ENCODE measurements around the gene STMN1.

The STMN1 gene

DNA sequence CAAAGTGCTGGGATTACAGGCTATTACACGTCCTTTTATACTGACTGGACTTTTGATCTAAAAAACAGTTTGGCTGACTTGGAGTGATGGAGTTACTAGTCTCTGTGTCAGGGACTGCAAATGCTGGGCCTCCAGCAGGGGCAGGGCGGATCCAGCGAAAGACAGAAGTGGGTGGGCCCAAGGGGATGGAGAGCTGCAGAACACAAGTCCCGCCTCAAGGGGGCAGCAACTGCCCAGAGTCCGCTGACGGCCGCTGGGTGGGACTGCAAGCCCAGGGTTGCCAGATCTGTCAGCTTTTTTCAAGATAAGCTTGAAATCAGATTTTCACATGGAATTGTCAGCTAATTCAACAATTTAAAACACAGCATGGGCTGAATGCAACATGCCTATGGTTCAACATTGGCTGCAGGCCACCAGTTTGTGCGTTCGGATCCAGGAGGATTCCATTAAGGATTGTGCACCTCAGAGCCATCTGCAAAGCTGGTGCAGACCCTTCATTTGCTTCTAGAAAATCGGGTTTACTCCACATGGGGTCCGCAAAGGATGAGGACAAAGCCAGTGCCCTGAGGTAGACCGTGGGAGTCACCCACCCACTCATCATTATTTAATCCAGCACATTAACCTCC is 10.7 kb downstream of the STMN1 start:
- DNase-seq (ENCODE audit: low read depth) = peak; percentile 81

DNA sequence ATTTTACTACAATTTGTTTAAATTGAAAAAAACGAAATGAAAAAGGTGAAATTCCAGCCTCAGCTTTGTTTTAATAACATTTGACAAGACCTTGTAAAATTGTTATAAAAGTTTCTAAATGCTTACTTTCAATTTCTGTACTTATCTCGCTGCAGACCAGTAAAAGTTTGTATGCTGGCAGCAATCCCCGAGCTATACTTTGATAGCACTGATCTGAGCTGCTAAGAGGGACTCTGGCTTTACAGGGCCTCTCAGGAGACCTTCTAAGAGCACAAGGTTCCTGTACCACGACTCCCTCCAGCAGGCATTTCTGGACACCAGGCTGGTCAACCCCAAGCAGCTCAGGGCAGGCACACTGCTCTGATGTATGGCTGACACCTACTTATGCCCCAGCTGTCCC is 13.1 kb downstream of the STMN1 start:
- no peak for DNase-seq (ENCODE audit: low read depth)

DNA sequence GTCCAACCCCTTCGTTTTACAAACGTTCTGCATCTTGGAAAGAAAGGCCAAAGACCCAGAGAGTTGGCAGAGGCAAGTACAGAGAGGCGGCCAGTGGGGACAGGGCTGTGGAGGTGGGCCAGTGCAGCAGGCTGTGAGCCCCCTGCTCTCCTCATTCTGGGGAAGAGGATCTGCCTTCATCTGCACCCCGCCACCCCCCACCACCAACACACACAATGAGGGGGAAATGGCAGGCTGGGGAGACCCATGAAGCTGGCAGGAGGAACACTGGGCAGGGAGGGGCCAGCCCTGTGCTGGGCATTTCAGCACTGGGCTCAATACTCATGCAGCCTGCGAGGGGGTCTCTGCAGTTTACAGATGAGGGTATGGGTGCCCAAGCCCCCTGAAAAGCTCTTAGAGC is 14.6 kb downstream of the STMN1 start:
- no peak for DNase-seq (ENCODE audit: low read depth)

DNA sequence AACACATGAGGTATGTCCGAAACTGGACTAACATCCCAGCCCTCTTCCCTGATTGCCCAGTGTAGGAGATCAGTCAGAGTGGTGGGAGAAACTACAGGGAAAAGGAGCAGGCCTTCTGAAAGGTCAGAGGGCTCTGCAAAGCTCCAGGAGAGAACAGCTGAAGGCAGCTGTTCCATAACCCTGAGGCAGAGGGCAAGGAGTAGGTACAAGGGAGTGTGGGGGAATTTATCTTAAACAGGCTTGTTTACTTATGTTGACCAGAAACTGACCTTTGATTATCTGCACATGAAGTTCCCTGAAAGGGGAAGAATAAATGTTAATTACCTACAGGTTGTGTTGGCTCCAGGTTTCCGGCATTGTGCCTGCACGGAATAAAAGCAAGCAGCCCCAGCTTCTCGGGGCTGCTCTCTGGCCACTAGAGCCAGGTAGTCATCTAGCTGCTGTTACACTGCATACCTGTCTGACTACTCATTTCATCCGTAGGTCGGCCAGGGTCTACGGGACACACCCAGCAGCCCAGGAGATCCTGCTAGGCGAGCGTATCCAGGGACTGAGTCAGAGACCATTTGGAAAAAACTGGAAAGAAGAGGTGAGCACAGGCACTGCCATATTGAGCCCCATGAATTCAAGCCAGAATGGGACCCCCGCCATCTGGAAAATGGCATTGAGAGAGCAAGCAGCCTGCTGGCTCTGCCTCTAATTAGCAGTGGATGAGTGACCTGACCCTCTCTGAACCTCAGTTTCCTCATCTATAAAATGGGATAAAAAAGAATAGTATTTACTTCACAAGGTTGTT is 15.8 kb downstream of the STMN1 start:
- no peak for DNase-seq (ENCODE audit: low read depth)

DNA sequence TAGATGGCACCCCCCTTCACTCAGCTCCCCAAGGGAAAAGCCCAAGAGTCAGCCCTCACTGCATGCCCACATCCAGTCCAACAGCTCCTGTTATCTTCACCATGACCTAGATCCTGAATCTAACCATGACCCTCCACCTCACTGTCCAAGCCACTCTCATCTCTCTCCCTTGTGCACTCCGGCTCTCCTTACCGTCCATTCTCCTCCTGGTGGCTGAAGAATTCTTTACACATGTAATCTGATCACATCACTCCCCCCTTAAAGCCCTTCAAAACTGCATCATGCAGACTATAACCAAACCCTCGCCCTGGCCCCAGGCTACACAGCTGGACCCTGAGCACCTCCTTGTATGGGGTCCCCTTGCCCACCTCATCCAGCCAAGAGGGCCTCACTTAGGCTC is 16.7 kb downstream of the STMN1 start:
- DNase-seq (ENCODE audit: low read depth) = no peak

DNA sequence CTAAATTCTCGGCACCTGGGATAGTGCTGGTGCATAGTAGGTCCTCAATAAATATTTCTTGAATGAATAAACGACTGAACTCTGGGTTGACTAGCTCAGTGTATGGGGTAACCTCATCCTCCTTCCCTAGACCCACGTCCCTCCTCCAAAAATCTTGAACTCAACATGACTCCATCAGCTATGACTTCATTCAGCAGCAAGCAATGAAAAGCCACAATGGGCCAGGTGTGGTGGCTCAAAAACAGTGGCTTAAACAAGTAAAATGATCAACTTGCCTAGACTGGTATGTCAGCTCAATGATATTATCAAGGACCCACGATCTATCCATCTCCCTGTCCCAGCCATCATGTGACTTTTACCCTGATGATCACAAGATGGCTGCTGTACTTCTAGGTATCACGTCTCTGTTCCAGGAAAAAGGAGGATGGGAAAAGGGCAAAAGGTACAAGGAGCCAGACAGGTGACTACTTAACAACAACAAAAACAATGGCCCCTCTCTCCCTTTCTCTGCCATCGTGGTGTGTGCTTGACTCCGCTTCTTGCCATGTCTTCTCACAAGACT is 17.7 kb downstream of the STMN1 start:
- no peak for DNase-seq (ENCODE audit: low read depth)

DNA sequence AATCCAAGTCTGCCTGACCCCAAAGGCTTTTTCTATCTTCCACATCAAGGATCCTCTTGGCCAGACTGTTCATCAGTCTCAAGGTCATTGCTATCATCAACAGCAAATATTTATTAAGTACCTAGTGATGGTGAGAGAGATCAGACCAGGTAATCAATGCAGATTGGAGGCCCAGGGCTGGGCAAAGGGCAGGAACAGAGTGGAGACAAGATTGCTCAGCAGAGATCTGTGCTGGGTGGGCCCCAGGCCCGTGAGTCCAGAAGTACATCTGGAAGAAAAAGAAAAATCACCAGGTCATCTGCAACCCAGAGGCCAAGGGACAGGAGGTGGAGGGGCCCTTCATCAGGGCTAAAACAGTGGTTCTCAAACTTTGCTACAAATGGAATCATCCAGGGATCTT is 20.6 kb downstream of the STMN1 start:
- no peak for DNase-seq (ENCODE audit: low read depth)

DNA sequence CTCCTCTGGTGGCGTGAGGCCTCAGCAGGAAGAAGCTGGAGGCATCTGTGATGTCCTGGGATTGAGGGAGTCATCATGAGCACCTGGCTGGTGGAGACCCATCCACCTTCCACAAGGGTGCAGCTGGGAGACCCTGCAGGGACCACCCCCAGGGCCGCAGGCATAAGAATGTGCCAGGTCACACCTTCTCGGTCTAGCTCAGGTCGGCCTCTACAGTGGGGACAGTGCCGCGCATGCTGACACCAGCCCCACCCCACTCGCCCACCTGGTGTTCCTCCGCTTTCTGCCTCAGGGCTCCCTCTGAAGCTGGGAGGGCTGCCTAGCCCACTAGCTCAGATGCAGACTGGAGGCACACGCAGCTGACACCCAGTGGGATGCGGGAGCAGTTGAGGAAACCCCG is 25.0 kb downstream of the STMN1 start:
- DNase-seq (ENCODE audit: low read depth) = no peak

DNA sequence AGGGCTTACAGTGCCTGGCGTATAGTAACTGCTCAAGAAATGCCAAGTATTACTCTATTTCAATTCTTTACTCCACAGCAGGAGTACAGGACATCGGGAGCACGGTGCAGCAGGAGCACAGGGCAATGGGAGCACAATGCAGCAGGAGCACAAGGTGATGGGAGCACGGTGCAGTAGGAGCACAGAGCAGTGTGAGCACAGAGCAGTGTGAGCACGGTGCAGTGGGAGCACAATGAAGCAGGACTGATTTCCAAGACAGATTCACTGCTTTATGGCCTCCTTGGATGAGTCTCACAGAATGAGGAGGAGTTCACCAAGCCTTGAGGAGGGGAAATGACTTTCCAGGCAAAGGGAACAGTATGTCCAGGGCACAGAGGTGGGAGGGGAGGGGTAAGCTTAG is 25.7 kb downstream of the STMN1 start:
- DNase-seq (ENCODE audit: low read depth) = no peak

DNA sequence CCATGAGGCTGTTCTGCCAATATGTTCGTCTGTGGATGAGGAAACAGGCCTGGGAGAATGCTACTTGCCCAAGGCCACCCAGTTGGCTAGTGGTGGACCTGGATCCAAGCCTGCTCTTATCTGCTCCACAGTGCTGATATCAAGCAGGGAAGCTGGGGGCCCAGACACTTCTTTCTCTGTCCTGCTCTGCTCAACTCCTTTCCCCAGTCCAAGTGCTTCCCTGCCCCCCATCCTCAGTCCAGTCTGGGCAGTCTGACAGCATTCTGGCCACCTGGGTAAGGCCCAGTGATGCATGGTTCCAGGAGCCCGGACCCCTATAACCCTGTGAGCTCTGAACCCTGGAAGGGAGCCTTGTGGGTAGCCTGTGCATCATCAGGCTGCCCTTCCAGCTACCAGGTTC is 26.5 kb downstream of the STMN1 start:
- DNase-seq (ENCODE audit: low read depth) = no peak

DNA sequence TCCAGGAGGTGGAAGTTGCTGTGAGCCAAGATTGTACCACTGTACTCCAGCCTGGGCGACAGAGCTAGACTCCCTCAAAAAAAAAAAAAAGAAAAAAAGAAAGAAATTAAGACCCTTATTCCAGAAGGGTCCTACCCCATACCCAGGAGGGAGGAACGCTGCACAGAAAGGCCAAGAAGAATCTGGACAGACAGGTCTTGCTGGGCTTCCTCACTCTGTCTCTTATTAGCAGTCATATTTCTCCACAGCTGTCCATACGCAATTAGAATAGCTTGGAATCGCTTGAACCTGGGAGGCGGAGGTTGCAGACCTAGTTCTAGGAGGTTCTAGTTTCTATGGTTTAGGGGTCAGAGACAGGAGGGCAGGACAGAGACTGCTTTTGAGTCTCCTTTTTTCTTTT is 27.5 kb downstream of the STMN1 start:
- no peak for DNase-seq (ENCODE audit: low read depth)

DNA sequence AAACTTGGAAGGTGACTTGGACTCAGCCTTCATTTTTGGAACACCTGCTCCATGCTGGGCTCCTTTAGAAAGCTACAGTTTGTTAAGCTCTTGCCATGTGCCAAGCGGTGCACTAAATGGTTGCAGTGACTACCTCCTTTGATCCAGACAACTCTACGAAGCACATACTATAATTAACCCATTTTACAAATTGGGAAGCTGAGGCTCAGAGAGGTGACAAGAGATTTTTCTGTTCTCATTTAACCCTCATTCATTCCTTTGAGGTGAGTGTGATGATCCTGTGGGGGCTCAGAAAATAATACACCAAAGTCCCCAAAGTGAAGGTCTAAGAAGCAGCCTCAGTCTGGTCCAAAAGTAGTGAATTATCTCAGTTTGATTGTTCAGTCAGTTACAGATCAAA is 29.1 kb downstream of the STMN1 start:
- no peak for DNase-seq (ENCODE audit: low read depth)

DNA sequence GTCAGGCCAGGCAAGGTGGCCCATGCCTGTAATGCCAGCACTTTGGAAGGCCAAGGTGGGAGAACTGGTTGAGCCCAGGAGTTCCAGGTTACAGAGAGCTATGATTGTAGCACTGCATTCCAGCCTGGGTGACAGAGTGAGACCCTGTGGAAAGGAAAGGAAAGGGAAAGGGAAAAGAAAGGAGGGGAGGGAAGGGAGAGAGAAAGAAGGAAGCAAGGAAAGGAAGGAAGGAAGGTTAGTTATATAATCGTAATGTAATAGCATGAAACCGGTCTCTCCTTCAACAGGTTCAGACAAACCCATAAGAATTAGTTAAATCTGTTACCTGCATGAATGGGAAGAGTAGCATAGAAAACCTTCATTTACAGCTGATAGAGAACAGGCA is 29.5 kb downstream of the STMN1 start:
- no peak for DNase-seq (ENCODE audit: low read depth)

DNA sequence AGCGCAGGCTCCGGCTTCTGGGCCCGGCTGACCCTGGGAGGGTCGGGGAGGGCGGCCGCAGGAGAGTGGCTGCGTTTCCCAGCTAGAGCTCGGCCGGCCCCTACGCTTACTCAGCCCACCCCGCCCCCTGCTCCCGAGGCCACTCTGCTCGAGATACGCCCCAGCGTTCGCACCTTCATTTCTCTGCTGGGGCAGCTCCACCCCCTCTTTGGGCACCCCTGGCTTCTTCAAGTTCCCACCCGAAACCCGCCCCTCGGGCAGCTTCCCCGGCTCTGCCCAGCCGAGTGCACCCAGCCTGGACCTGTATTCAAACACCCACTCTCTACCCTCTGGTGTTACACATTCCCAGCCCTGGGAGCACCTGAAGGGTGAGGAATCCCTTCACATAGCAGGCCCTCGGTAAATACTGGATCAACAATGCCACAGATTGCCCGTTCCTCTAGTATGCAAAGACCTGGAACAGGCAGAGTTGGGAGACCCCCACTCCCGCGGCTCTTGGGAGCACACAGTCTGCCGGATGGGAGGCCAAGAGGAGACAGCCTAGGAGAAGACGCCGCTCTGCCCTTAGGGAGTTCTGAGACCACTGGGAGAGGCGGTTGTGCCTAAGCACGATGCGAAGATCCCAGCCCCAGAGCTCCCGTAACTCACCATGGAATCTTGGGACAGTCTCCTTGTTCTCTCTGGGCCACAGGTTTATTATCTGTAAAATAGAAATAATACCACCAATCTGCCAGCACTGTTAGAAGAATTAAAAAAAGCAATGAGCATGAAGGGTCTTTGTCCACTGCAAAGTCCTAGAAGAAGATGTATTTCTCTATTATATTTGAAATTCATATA is 30.1 kb downstream of the STMN1 start:
- no peak for DNase-seq (ENCODE audit: low read depth)

DNA sequence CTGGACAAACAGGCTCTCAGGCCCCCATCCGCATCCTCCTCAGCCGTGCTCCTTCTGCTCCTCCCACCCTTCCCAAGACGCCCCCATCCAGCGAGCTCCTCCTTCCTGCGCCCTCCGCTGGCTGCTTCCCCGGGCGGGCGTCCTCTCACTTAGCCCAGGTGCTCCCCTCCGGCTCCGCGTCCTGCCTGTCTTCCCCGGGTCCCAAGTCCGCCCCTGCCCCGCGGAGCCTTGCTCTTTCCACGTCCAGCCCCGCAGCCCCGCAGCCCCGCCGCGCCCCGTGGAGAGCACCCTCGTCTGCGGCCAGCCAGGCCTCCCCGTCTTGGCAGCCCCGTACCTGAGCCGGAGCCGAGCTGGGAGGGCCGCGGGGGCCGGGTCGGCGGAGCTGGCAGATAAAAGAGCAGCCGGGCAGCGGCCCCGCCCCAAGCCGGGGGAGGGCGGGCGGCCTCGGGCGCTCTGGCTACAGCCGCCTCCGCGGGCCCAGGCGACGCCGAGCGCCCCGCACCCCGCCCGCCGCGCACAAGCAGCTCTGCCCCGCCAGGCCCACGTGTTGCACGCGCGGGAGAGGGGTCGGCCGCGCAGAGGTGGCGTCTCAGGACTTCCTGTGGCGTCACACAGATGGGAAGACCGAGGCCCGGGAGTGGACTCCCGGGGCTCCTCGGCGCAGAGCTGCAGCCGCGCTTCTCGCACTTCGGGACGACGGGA is 30.9 kb downstream of the STMN1 start, which contains the start of gene PAQR7:
Gene PAQR7, minus strand, starts transcription at position 555 of the 702 bp plus-strand sequence. CDS start 11,869 bp downstream, outside the sequence.
- DNase-seq (ENCODE audit: low read depth) = peak; percentile 34

DNA sequence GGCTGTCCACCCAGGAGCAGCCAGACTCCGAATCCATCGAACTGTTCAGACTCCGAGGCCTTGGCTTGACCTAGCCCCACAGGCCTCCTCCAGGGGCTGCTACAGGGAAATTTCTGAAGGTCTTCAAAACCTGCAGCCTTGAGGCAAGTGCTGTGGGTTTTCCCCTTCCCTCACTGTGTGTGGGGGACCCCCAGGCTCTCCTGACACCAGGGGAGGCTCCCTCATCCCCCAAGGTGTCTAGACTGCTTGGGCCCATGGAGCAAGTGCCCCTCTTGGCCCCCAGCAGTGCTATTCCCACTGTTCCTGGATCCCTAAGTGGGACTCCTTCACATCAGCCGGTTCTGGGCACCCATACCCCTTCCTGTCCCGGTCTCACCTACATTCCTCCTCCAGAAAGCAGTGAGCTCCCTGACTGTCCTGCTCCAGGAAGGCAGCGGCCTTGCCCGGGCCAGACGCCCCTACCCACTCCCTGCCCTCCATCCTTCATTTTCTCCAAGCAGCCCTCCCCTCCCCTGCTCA is 31.5 kb downstream of the STMN1 start:
- DNase-seq (ENCODE audit: low read depth) = no peak

DNA sequence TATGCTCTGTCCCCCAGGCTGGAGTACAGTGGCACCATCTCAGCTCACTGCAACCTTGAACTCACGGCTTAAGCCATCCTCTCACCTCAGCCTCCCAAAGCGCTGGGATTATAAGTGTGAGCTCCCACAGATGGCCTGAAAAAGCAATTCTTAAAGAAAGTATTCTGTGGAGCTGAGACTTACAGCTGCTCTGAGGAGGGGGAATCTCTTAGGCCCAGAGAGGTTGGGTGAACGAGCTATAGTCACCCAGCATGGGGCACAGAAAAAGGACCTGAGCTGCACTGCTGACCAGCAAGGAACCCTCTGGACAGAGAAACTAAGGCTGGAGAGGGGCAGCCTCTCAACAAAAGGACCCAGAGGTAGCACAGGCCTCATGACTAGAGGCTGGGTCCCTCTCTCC is 32.0 kb downstream of the STMN1 start:
- no peak for DNase-seq (ENCODE audit: low read depth)

DNA sequence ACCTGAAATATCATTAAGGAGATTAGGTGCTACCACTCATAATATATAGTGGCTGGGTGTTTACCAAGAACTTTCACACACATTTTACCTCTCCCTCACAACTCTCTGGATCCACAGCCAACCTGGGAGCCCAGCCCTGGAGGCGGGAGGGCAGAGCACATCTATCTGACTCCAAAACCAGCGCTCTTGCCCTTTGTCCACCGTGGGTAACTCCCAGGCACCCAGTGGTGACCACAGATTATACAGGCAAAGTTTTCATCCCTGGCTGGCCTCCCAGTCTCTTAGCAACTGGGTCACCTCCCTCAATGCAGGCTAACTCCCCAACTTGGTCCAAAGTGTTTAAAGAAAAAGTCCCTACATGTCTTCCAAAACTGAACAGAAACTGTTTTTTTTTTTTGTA is 33.1 kb downstream of the STMN1 start:
- no peak for DNase-seq (ENCODE audit: low read depth)

DNA sequence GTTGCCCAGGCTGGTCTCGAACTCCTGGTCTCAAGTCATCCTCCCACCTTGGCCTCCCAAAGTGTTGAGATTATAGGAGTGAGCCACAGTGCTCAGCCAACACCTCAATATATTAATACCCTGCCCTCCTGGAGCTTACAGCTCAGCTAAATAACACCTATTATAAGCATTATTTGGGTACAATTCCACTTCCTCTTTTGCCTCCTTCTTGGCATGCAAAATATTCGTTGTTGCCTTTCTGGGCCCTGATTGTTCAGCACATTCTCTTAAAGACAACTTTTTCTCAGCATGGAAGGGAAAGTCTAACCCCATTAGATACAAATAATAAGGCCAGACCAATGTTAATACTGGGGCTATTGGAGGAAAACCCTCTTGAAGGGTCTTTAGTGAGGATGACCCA is 33.5 kb downstream of the STMN1 start:
- no peak for DNase-seq (ENCODE audit: low read depth)

DNA sequence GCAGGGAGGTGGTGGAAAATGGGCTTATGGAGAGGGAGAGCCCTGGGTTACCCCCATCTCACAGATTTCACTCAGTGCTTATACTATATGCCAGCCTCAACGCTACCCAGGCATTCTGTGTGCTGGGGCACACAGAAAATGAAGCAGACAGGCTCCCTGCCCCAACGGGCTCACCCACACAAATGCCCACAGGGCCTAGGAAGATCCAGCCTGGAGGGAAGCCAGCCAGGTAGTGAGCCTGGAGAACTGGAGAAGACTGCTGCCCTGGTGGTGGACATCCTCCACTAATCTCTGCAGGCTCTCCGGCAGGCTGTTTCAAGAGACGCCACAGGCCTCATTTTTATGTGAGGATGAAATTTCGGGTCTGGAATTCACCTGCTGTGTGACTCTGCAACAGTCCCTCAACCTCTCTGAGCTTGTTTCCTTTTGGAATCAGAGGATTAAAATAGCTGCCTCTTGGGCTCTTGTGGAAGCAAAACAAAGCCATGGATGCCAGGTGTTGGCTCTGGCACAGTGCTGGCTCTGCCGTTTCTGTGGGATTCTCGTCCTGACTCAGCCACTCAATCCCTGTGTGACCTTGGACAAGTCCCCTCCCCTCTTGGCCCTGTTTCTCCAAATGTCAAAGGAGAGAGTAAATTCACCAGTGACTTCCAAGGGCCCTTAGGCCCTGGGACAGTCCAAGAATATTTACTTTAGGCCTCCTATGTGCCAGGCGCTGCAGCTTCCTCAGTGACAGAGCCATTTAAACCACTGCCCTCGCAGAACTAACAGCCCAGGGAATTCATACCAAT is 34.3 kb downstream of the STMN1 start:
- DNase-seq (ENCODE audit: low read depth) = no peak

Data from stimulated activated CD4-positive, alpha-beta T cell treated with anti-CD3 and anti-CD28 coated beads, Interleukin-2, amount 100 ng/mL, for 4 hours (primary cell).